ENCODE results near the gene LGI2.

DNA sequence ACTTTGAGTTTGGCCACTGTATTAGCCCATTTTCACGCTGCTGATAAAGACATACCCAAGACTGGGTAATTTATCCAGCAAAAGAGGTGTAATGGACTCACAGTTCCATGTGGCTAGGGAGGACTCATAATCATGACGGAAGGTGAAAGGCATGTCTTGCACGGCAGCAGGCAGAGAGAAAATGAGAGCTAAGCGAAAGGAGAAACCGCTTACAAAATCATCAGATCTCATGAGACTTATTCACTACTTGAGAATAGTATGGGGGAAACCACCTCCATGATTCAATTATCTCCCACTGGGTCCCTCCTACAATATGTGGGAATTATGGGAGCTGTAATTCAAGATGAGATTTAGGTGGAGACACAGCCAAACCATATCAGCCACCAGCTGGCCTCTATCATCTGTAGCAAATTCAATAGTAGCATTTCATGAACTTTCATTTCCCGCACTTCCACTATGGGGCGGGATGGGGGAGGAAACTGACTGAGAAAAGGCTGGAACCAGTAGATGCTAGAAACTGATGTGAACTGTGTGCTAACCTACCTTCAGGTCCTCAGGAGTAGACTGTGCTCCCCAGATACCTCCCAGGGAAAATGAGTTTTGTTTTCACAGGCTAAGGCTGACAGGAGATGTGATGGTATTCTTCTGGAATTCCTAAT lies 35.3 kb upstream of the LGI2 start:
- TF ChIP-seq EZH2 (IDR thresholded peaks at IDR 0.05; ENCODE audit: borderline replicate concordance, low read length): no peak
- TF ChIP-seq, protein P1, sequence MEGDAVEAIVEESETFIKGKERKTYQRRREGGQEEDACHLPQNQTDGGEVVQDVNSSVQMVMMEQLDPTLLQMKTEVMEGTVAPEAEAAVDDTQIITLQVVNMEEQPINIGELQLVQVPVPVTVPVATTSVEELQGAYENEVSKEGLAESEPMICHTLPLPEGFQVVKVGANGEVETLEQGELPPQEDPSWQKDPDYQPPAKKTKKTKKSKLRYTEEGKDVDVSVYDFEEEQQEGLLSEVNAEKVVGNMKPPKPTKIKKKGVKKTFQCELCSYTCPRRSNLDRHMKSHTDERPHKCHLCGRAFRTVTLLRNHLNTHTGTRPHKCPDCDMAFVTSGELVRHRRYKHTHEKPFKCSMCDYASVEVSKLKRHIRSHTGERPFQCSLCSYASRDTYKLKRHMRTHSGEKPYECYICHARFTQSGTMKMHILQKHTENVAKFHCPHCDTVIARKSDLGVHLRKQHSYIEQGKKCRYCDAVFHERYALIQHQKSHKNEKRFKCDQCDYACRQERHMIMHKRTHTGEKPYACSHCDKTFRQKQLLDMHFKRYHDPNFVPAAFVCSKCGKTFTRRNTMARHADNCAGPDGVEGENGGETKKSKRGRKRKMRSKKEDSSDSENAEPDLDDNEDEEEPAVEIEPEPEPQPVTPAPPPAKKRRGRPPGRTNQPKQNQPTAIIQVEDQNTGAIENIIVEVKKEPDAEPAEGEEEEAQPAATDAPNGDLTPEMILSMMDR (conservative IDR thresholded peaks at IDR 0.05 in 1 of 2, IDR thresholded peaks at IDR 0.05 in 1 of 2; ENCODE audit: extremely low read depth in 1 of 2, insufficient read depth in 1 of 2, low read depth in 1 of 2, low read length in 2 of 2): no peak
